ENCODE data around the gene CD300LF.

The CD300LF gene

DNA sequence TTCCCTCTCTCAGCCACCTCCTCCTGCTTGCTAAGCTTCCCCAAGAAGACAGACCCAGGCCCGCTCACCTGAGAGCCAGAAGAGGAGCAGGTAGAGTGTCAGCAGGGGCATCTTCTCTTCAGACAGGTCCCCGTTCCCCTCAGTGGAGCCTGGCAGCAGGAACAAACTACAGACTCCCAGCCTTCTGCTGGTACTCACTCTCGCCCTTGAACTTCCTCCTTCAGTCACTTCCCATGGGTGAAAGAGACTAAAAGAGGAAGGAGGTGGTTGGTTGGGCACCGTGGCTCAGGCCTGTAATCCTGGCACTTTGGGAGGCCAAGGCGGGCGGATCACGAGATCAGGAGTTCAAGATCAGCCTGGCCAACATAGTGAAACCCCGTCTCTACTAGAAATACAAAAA is at the start of gene CD300LF:
Gene CD300LF, minus strand, starts transcription at position 168 of the 400 bp plus-strand sequence. Its CDS starts 57 bp downstream, at position 111.
- DNase-seq = no peak

DNA sequence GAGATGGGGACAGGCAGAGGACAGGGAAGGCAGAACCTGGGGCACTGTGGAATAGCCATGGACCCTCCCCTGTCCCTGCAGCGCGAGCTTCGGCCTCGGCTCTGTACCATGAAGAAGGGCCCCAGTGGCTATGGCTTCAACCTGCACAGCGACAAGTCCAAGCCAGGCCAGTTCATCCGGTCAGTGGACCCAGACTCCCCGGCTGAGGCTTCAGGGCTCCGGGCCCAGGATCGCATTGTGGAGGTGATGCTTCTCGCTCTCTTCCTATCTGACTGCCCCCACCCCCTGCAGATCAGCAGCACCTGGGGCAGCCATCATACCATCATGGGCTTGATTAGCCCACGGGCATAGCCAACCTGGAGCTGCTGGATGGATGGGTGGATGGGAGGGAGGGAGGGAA is 49.2 kb upstream of the CD300LF start:
- DNase-seq = no peak

DNA sequence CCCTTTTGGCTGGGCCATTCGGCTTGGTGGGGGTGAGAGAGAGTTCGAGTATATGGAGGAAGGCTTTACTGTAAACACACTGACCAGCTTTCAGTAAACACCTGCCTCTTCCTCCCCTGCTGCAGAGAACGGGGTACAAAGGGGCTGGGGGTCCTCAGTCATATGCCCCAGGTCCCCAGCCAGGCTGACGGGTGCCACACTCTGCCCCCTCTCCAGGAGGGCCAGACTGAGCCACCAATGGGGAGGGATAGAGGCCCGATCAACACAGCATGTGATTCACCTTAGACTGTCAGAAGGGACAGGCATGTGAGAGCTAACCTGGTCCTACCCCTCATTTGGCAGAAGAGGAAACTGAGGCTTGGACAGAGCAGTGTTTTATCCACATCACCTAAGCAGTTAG is 48.7 kb upstream of the CD300LF start:
- DNase-seq = no peak

DNA sequence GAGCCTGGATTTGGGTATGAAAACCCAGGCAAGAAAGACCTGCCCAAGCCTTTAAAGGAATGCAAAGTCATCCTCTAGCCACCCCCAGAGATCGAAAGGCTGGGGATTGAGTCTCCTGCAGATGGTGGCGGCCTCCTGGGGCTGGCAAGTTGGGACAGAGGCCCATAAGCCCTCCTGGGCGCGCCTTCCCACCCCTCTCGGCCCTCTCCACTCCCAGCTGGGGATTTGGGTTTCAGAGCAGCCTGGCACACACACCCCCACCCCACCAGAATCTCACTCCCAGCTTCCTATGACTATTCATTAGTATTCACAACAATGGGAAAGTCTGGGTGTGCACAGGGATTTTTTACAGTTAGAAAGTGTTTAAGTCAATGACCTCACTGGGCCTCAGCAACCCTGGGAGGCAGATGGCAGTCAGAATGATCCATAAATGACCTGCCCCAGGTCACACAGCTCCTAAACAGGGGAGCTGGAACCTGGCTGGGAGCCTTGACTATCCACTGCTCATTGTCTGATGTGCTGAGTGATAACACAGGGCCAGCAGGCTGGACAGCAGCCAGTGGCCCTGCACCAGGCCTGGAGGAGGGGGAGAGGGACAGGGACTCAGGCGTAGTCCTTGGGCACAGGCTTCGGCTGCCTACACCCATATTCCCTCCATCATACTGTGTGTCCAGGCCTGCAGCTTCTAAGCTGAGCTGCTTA is 47.8 kb upstream of the CD300LF start:
- no peak for DNase-seq

DNA sequence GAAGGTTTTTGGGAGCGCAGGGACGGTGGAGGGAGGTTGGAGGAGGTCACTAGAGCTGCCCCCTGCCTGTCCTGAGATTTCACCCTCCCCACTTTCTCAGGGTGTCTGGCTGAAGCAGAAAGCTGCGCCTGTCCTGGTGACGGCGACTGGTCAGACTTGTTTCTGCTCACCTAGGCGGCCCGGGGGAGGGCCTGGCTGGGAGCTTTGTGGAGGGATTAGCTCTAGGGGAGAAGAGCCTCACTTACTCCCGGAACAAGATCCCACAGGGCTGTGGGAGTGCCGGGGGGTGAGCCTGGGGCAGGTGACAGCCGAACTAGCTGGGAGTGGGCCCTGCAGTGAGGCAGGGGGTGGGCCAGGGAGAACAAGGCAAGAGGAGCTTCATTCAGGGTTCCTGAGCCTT is 47.2 kb upstream of the CD300LF start:
- no peak for DNase-seq

DNA sequence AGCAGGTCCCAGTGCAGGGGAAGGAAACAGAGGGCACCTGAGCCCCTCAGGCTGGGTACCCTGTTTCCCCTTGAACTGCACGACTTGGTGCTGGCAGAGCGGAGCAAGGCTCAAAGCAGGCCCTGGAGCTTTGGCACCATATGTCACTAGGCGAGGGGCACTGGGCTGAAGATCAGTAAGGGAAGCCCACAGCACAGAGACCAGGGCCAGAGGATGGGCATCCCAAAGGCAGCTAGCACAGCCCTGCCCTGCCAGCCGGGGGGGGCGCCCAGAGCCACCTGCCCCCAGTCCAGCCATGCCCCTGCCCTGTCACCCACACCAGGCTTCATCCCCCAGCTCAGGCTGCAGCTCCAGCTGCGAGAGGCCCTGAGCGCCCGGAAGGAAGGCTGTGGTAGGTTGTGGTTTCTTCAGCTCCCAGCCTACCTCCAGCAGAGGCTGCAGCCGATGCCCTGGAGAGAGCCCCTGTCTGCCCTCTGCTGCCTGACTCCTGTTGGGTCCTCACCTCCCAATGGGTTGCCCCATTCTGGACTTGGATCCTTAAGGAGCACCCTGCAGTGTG is 46.6 kb upstream of the CD300LF start:
- DNase-seq = peak; percentile 68

DNA sequence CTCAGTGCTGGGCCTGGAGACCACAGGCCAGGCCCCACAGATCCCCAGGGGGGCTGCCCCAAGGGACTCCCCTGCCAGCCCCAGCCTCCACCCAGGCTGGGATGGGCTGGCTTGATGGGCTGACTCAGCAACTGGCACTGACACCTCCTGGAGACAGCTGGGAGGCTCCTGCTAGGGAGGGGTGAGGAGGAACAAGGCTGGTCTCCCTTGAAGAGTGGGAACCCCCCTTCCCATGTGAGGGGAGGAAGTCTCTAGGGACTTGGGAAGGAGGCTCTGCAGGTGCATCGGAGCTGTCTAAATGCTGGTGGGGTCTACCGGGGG is 46.1 kb upstream of the CD300LF start:
- DNase-seq = no peak

DNA sequence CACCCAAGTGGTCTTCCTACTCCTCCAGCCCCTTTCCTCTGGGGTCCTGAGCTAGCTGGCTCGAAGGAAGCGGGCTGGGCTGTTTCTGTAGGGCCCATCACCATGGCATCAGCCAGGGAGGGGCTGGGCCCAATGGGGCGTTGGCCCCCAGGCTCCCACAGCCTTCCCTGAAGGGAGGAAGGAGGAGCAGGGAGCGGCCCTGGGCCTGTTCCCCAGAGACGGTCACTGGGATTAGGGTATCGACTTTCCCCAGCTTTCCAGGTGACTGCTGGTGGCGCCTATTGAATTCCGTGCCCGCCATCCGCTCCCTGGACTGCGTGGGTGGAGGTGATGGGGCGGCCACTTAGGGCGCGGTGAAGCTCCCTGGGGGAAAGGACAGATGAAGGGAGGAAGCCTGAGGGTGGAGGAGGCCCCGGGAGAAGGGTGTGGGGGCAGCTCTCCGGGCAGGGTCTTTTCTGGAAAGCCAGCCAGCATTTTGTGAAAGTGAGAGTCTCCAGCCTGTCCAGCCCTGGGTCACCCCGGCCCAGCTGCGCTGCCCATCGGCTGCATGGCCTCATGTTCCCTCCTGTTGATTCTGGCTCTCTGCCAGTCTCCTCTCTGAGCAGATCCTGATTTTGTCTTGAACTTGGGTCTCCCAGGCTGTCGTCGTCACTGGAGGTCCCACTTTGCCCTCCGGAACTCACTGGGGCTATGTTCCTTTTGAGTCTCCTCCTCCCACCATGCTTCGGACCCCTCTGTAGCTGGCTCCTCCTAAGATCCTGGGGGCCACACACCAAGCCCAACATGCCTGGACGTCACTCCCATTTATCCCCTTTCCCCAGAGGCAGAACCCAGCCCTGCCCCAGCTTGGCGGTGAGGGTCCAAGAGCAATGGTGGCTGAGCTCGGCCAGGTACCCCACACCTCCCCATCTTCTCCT is 45.5 kb upstream of the CD300LF start:
- DNase-seq = no peak

DNA sequence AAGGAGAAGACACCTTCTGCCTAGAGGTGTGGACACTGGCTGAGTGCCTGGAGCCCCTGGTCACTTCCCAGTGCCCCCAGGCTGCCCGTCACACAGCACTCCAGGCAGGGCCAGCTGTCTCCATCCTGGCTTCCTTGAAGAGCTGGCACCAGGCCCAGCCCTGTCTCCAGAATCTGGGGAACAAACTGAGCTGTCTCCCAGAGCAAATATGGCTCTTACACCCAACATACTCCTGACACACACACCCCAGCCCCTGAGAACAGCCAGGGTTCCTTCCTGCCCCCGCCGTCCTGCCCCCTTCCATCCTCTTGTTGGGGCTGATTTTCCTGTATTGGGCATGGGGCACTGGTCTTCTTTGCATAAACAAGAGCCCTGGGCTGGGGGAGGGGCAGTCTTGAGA is 44.8 kb upstream of the CD300LF start:
- no peak for DNase-seq

DNA sequence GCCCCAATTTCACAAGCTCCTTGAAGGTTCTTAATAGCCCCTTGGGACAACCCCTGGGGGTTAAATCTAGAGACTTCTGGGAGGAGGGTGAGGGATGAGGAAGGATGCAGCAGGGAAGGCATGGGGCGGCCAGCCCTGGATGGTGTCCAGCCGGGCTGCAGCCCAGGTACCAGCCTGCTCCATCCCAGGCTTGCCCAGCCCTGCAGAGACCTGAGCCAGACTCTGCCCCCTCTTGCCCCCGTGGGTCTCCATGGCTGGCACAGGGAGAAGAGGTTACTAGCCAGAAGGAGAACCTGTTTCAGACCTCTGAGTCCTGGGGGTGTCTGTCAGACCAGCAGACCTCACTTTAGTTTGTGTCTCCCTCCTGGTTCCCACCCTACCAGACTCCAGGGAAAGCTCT is 44.2 kb upstream of the CD300LF start:
- DNase-seq = no peak

DNA sequence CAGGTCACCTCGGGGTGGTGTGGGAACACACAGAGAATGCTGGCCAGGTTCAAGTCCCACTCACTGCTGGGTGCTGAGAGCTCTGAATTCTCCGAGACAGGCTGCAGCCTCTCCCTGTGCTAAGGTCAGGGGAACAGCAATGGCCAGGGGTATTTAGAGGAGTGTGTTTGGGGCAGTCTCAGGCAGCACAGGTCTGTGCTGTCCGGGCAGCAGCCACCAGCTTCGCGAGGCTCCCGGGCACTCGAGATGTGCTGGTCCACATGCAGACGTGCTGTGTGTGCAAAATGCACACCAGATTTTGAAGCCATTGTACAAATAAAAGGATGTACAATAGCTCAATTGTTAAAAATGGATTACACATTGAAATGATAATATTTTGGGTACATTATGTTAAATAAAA is 42.8 kb upstream of the CD300LF start:
- DNase-seq = no peak

DNA sequence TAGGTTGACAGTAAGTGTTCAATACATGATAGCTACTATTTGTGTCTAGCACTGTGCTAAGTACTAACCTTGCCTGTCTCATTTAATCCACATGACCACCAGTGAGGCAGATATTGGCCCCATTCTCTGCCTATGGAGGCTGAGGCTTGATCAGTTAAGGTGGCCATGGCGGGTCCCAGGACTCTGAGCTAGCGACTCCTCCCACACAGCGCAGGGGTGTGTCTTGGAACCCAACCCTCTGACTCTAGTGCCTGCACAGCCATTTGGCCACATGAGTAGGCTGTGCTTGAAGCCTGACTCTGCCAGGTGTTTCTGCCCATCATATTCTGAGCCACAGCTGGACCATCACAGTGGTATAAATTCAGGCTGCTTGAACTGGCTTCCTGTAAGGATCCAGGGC is 42.1 kb upstream of the CD300LF start:
- no peak for DNase-seq

DNA sequence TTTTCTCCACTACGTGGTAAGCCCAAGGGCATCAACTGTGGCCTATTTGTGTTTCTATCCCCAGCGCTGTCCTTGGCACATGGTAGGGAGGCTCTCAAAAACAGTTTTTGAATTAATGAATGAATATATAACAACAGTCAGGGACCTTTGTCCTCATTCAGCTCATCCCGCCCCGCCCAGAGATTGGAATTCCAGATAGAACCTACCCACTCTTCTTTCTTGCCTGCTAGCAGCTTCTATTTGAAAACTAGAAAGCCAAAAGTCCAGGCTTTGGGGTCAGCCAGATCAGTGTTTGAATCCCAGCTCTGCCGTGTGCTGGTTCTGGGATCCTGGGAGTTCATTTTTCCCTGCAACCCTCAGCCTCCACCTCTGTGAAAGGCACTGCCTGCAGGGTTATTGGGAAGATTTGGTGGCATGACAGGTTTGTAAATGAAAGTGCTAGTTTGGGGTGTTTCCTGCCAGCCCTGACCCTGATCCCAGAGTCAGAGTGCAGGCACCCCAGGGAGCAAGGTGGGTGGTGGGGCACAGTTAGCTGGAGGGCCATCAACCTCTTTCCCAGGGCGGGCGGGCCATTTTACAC is 40.2 kb upstream of the CD300LF start:
- DNase-seq = no peak

DNA sequence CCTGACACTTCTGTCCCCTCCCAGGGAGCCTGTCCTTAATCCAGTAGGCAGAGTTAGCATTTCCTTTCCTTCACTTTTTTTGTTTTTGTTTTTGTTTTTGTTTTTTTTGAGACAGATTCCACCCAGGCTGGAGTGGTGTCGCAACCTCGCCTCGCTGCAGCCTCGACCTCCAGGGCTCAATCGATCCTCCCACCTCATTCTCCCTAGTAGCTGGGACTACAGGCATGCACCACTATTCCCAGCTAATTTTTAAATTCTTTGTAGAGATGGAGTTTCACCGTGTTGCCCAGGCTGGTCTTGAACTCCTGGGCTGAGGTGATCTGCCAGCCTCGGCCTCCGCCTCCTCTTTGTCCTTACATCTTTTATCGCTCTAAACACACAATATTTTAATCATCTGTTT is 39.7 kb upstream of the CD300LF start:
- DNase-seq = no peak

DNA sequence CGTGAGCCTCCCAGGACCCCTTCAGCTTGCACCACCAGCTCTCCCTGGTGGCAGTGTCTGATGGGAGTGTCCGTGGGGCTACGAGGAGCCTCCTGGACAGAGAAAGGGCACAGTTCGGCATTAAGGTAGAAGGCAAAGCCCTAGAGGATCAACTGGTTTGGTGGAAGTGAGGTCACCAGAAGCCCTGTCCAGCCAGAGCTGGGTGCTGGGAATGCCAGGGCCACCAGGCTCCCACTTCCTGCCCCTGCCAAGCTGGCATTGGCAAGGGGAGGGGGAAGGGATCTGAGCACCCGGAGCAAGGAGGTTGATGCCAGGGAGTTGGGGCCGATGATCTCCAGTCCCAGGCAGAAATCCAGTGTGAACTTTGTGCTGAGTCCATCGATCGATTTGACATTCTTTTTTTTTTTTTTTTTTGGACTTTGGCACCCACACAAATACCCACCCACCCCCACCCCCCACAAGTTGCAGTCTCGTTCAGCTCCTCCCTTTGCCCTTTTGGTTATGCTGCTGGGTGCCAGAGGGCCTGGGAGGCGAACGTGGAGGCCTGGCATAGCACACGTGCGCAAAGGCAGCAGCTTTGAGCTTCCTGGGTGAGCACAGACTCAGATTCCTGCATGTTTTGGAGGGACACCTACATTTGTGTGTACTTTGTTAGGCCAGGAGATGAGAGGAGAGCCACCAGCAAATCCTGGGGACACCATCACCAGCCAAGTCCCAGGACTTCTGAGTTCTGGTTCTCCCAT is 37.8 kb upstream of the CD300LF start:
- DNase-seq = no peak

DNA sequence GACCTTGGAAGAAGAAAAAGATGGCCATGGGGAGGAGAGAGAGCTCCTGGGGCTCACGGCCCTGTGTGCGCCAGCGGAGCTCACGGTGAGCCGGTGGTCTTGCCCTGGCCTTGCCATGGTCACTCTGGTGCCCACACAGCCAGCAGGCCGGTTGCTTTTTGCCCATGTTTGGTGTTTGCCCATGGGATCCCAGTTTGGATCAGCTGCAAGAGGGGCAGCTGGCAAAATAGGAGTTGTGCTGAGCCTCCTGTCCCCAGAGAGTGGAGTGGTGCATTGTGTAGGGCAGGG is 37.3 kb upstream of the CD300LF start:
- no peak for DNase-seq

DNA sequence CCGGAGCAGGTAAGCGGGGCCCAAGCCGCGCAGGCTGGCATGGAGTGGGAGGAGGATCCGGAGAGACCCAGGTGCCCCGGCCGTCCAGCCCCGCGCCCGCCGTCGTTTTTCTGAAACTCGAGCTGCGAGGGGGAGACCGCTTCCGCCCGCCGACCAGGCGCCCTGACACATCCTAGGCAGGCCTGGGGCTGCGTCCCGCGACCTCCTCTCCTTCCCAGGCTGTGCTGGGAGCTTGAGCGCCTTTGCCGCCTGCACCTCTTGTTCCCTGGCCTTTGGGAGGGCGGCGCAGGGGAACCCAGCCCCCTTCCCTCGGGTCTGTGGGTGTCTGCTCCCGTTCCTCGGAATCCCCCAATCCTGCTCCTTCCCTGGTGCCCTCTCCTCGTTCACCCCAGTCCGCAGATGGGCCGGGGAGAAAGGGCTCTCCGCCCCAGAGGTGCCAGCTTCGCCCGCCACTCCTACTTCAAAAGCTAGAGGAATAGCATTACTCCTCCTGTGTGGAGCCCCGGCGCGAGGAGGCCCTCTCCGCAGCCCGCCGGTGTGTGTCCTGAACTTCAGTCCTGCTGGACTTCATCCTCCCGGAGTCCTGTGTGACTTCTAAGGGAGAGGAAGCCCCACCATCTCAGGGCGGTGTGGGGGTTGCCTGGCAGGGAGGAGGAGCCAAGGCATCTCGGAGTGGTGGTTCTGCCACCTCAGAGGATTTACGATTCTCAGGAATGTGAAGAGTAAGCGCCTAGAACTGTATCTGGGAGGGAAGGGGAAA is 36.7 kb upstream of the CD300LF start:
- DNase-seq = no peak

DNA sequence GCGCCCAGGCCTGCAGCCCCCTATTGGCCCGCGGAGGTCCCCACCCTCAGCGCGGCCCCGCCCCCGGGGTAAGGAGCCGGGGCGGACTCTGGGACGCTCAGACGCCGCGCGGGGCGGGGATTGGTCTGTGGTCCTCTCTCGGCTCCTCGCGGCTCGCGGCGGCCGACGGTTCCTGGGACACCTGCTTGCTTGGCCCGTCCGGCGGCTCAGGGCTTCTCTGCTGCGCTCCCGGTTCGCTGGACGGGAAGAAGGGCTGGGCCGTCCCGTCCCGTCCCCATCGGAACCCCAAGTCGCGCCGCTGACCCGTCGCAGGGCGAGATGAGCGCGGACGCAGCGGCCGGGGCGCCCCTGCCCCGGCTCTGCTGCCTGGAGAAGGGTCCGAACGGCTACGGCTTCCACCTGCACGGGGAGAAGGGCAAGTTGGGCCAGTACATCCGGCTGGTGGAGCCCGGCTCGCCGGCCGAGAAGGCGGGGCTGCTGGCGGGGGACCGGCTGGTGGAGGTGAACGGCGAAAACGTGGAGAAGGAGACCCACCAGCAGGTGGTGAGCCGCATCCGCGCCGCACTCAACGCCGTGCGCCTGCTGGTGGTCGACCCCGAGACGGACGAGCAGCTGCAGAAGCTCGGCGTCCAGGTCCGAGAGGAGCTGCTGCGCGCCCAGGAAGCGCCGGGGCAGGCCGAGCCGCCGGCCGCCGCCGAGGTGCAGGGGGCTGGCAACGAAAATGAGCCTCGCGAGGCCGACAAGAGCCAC is 36.0 kb upstream of the CD300LF start, which contains the start of gene NHERF1:
Gene NHERF1, plus strand, starts transcription at position 100 of the 750 bp plus-strand sequence. Its CDS starts 219 bp downstream, at position 319.
- peak; percentile 95 for DNase-seq

DNA sequence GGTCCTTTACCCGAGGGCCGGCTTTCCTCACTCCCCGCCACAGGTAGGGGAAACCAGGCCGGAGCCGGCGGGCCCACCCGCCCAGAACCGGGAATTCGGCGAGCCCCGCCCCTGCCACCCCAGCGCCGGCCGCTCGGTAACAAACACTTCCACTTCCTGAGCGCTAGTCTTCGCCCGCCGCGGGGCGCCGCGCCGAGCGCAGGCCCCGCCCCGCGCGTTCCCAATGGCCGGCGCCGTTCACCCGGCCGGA is 35.5 kb upstream of the CD300LF start:
- no peak for DNase-seq

DNA sequence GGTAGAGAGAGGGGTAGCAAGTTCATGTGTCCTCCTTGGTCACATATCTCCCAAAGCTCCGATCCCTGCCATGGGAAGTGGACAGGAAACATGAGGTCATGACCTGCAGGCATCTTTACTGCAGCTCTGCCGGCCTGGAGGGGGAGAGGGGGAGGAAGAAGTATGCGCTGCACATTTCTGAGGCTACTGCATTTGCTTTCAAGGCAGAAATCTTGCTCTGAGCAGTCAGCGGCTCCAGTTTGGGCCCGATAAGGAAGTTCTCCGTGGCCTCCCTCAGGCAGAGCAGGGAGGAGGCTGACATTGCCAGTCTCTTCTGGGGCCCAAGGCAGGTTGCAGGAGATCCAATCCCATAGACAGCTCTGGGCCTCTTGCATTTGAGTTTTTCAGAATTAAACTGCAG is 34.2 kb upstream of the CD300LF start:
- DNase-seq = no peak

DNA sequence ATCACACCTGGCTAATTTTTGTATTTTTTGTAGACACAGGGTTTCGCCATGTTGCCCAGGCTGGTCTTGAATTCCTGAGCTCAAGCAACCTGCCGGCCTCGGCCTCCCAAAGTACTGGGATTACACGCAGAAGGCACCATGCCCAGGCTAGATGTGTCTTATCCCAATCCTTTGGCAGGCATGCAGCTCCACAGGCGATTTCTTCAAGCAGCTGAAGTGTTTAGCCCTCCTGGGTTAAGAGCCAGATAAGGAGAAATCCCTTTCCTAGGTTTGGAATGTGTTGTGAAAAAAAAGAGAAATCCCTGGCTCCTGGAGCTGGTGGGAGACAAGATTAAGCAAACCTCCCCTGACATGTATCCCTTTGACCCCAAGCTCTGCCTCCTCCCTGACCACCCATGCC is 33.7 kb upstream of the CD300LF start:
- no peak for DNase-seq
